Skeletal muscle cell (primary cell): Measurements from ENCODE around the gene OR4D1.

ENCODE experiments used
- DNase-seq: peaks from one replicate; pipeline ENCODE4 v3.0.0-alpha.2; 2010; ENCODE audit warnings: low read depth
- H3K4me3 ChIP-seq: 2 replicates; pipeline ENCODE4 v1.5.1; 2011; ENCODE audit warnings: low read depth, mild to moderate bottlenecking, control low read depth, low read length, moderate library complexity

OR4D1 gene

GRCh38 chr17:58189436-58190146 lies 41.4 kb downstream of the OR4D1 start:
- H3K4me3 ChIP-seq: no peak overlapping the region

GRCh38 chr17:58191241-58191896 lies 43.2 kb downstream of the OR4D1 start:
- no peak overlapping the region for H3K4me3 ChIP-seq
- no peak for DNase-seq

More at GRCh38 chr17:58189436-58190146, 41.4 kb downstream of the OR4D1 start:
- DNase-seq: peak; percentile 62

GRCh38 chr17:58192612-58193011 lies 44.4 kb downstream of the OR4D1 start, which contains the start of gene EPX:
Gene EPX, plus strand, starts transcription at chr17:58192726. Its CDS starts 121 bp downstream, at chr17:58192847.
- no peak for DNase-seq
- no peak within 1 kb of the TSS for H3K4me3 ChIP-seq

GRCh38 chr17:58193641-58194255 lies 45.6 kb downstream of the OR4D1 start:
- no peak for DNase-seq
- H3K4me3 ChIP-seq: no peak overlapping the region

- DNase-seq: no peak
- H3K4me3 ChIP-seq: no peak overlapping the region
Observed at GRCh38 chr17:58195518-58196123, 47.4 kb downstream of the OR4D1 start.

GRCh38 chr17:58196610-58197009 lies 48.4 kb downstream of the OR4D1 start:
- no peak for DNase-seq
- no peak overlapping the region for H3K4me3 ChIP-seq

GRCh38 chr17:58200024-58200633 lies 51.9 kb downstream of the OR4D1 start:
- DNase-seq: no peak
- H3K4me3 ChIP-seq: no peak overlapping the region

GRCh38 chr17:58202859-58203258 lies 54.7 kb downstream of the OR4D1 start:
- no peak for DNase-seq
- H3K4me3 ChIP-seq: no peak overlapping the region

- no peak for DNase-seq
- no peak overlapping the region for H3K4me3 ChIP-seq
Observed at GRCh38 chr17:58204796-58205195, 56.6 kb downstream of the OR4D1 start.

GRCh38 chr17:58205936-58206335 lies 57.8 kb downstream of the OR4D1 start:
- no peak overlapping the region for H3K4me3 ChIP-seq
- no peak for DNase-seq

- DNase-seq: no peak
- no peak overlapping the region for H3K4me3 ChIP-seq
Observed at GRCh38 chr17:58207451-58207850, 59.3 kb downstream of the OR4D1 start.

- DNase-seq: no peak
- no peak overlapping the region for H3K4me3 ChIP-seq
Observed at GRCh38 chr17:58208344-58208743, 60.2 kb downstream of the OR4D1 start.
